OCI-LY1 (cell line): ENCODE measurements around the gene HTR4.

Source experiments
- EZH2 ChIP-seq: fragments of 200-600 bp; sonication (generic), shearing (Covaris generic); IDR thresholded peaks from 2 replicates; pipeline ENCODE4 v1.8.0; 2017; ENCODE audit warnings: borderline replicate concordance, mixed run types, mild to moderate bottlenecking, antibody characterized with exemption, low read length, moderate library complexity, mixed read lengths
- TF ChIP-seq, protein P1 (sequence below): fragments of 200-600 bp; sonication (generic), shearing (Covaris generic); IDR thresholded peaks from 2 replicates; pipeline ENCODE4 v1.5.1; 2017; ENCODE audit warnings: mild to moderate bottlenecking, antibody characterized with exemption, low read length, moderate library complexity, mixed read lengths

GRCh38 chr5:148445578-148445977 lies 208.7 kb downstream of the HTR4 start:
- TF ChIP-seq, protein P1, sequence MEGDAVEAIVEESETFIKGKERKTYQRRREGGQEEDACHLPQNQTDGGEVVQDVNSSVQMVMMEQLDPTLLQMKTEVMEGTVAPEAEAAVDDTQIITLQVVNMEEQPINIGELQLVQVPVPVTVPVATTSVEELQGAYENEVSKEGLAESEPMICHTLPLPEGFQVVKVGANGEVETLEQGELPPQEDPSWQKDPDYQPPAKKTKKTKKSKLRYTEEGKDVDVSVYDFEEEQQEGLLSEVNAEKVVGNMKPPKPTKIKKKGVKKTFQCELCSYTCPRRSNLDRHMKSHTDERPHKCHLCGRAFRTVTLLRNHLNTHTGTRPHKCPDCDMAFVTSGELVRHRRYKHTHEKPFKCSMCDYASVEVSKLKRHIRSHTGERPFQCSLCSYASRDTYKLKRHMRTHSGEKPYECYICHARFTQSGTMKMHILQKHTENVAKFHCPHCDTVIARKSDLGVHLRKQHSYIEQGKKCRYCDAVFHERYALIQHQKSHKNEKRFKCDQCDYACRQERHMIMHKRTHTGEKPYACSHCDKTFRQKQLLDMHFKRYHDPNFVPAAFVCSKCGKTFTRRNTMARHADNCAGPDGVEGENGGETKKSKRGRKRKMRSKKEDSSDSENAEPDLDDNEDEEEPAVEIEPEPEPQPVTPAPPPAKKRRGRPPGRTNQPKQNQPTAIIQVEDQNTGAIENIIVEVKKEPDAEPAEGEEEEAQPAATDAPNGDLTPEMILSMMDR, result no peak
- TF ChIP-seq EZH2, result no peak
